Mucosa of rectum (tissue), 2 donors: ENCODE measurements around the gene SCAMP4.
A peak's percentile ranks its signal among the peaks of the same experiment; 100 is the strongest.

Experiments
- H3K27ac ChIP-seq, 2 donors: one replicate each; pipeline ENCODE4 v1.7.0; 2013; ENCODE audit warnings: inconsistent platforms in 2 of 2, low read depth in 2 of 2, low read length in 2 of 2
- H3K27me3 ChIP-seq, 2 donors: one replicate each; pipeline ENCODE4 v1.7.0; 2013; ENCODE audit warnings: low read length in 2 of 2; ENCODE audit not compliant: control insufficient read depth in 2 of 2, insufficient read depth in 2 of 2
- H3K36me3 ChIP-seq, 2 donors: one replicate each; pipeline ENCODE4 v1.7.0; 2013; ENCODE audit warnings: low read length in 2 of 2; ENCODE audit not compliant: control insufficient read depth in 2 of 2, insufficient read depth in 2 of 2
- H3K4me1 ChIP-seq, 2 donors: one replicate each; pipeline ENCODE4 v1.7.0; 2013; ENCODE audit warnings: low read length in 2 of 2, mild to moderate bottlenecking in 1 of 2; ENCODE audit not compliant: control insufficient read depth in 2 of 2, insufficient read depth in 2 of 2
- H3K4me3 ChIP-seq, 2 donors: one replicate each; pipeline ENCODE4 v1.7.0; 2013; ENCODE audit warnings: low read length in 2 of 2
- H3K9ac ChIP-seq, 2 donors: one replicate each; pipeline ENCODE4 v1.7.0; 2013; ENCODE audit warnings: low read length in 2 of 2, low read depth in 1 of 2, mild to moderate bottlenecking in 1 of 2
- H3K9me3 ChIP-seq, 2 donors: one replicate each; pipeline ENCODE4 v1.7.0; 2013; ENCODE audit warnings: low read length in 2 of 2; ENCODE audit not compliant: control insufficient read depth in 2 of 2
- donor health status: healthy.
- donor health status: Normal muscosa, but diverticular disease.

The SCAMP4 gene

GRCh38 chr19:1935484-1936208 is 30.4 kb downstream of the SCAMP4 start:
- Histone ChIP-seq H3K4me1 (peaks cover 9 to 18% of the 10 kb centered on the region in 2 donors), H3K27me3 (no peaks in the 10 kb centered on the region), H3K27ac (peak overlapping the region in 1 of 2 donors; percentile 23), H3K36me3 (no peaks in the 10 kb centered on the region), H3K9me3 (peaks cover 0 to 3% of the 10 kb centered on the region in 2 donors), H3K9ac (peak overlapping the region in 1 of 2 donors; percentile 35), H3K4me3 (no peak overlapping the region)

- Histone ChIP-seq H3K9me3 (peaks cover 0 to 3% of the 10 kb centered on the region in 2 donors), H3K27me3 (no peaks in the 10 kb centered on the region), H3K4me3 (no peak overlapping the region), H3K4me1 (peaks cover 9 to 18% of the 10 kb centered on the region in 2 donors), H3K27ac (no peak overlapping the region), H3K36me3 (no peaks in the 10 kb centered on the region), H3K9ac (peak overlapping the region in 1 of 2 donors; percentile 35)
Observed at GRCh38 chr19:1936430-1936829, 31.2 kb downstream of the SCAMP4 start.

DNA sequence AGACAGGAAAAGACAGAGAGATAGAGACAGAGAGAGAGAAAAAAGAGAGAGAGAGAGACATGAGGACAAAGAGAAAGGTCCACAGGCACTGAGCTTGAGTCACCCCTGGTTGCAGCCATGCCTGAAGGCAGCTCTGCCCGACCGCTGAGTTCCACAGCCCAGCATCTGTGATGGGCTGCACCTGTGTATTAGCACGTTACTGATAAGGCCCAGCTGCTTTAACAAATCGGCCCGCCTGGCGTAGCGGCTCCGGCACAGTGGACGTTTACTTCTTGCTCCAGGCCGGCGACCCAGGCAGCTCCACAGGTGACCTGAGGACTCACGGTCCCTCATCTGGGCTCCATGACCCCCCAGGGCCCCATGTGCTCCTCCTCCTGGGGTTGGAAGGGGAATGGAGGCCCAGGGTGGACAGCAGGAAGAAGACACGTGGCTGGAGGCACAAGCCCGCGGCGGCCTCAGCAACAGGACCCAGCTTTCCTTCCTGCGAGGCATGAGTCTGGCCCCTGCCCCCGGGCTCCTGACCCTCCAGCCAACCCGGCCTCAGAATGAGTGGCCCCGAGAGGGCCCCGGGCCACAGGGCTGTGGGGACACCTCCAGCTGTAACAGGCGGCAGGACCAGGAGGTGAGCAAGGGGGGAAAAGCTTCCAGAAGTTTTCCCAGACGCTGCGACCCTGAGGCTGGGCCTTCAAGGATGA is 31.9 kb downstream of the SCAMP4 start:
- no peak overlapping the region for H3K27ac ChIP-seq
- H3K4me3 ChIP-seq = no peak overlapping the region
- H3K36me3 ChIP-seq = no peaks in the 10 kb centered on the region
- no peak overlapping the region for H3K9ac ChIP-seq
- H3K27me3 ChIP-seq = no peaks in the 10 kb centered on the region
- peaks cover 0 to 3% of the 10 kb centered on the region in 2 donors for H3K9me3 ChIP-seq
- peaks cover 9 to 18% of the 10 kb centered on the region in 2 donors for H3K4me1 ChIP-seq

DNA sequence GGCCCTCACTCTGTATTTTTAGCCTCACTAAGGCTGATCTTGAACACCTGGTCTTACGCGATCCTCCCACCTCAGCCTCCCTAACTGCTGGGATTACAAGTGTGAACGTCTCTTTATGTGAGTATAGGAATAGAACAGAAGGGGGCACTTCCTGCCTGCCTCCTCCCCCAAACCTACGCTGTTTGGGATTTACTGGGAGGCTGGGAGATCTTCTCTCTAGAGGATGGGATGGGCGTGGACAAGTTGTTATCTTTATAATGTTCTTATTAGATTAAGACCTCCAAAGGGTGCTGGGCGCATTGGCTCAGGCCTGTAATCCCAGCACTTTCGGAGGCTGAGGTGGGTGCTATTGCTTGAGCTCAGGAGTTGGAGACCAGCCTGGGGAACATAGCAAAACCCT is 32.9 kb downstream of the SCAMP4 start:
- Histone ChIP-seq H3K27me3 (no peaks in the 10 kb centered on the region), H3K27ac (no peak overlapping the region), H3K4me3 (no peak overlapping the region), H3K9me3 (peaks cover 0 to 3% of the 10 kb centered on the region in 2 donors), H3K4me1 (peaks cover 14 to 23% of the 10 kb centered on the region in 2 donors), H3K9ac (no peak overlapping the region), H3K36me3 (no peaks in the 10 kb centered on the region)

DNA sequence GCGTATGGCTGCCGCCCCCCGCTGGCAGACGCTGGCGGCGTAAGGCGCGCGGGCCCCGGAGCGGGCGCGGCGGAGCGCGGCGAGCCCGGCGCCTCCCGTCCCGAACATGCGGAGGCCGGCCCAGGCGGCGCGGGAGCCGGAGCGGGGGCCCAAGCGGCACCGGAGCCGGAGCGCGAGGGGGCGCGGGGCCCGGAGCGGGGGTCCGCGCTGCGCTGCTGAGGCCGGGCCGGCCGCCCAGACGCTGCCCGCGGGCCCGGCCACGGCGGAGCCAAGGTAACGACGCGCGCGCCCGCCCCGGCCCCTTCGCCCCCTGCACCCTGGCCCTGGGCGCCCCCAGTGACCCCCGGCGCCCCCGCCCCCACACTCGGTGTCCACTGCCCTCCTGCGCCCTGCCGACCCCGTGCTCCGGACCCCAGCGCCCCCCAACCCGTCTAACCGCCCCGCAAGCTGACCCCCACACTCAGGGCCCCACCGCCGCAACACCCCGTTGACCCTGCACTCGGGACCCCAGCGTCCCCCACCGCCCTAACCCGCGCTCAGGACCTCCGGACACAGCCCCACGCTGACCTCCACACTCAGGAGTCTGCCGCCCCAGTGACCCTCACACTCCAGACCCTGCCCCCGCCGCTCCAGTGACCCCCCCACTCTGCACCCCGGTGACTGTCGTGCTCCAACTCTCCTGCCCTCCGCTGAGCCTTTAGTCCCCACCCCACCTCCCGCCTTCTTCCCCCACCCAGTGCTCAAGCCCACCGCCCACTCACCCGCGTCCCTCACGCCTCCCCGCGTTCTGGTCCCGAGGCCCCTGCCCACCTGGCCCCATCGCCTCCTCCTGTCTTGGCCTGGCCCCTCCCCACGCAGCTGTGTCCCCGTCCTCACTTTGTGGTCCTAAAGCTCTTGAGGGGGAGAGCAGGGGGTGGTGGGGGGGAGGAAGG is 36.2 kb downstream of the SCAMP4 start, which contains the start of gene CSNK1G2:
CSNK1G2 (plus strand) TSS at position 27 of the 932 bp plus-strand sequence. CDS start 28,601 bp downstream, outside the sequence.
- Histone ChIP-seq H3K9ac (peak within 1 kb of the TSS; percentile 89 to 92), H3K4me3 (peak within 1 kb of the TSS; percentile 83 to 85), H3K36me3 (no peaks in the 10 kb centered on the region), H3K27me3 (no peaks in the 10 kb centered on the region), H3K4me1 (peaks cover 16 to 28% of the 10 kb centered on the region in 2 donors), H3K27ac (peak within 1 kb of the TSS; percentile 96 to 97), H3K9me3 (no peaks in the 10 kb centered on the region)

DNA sequence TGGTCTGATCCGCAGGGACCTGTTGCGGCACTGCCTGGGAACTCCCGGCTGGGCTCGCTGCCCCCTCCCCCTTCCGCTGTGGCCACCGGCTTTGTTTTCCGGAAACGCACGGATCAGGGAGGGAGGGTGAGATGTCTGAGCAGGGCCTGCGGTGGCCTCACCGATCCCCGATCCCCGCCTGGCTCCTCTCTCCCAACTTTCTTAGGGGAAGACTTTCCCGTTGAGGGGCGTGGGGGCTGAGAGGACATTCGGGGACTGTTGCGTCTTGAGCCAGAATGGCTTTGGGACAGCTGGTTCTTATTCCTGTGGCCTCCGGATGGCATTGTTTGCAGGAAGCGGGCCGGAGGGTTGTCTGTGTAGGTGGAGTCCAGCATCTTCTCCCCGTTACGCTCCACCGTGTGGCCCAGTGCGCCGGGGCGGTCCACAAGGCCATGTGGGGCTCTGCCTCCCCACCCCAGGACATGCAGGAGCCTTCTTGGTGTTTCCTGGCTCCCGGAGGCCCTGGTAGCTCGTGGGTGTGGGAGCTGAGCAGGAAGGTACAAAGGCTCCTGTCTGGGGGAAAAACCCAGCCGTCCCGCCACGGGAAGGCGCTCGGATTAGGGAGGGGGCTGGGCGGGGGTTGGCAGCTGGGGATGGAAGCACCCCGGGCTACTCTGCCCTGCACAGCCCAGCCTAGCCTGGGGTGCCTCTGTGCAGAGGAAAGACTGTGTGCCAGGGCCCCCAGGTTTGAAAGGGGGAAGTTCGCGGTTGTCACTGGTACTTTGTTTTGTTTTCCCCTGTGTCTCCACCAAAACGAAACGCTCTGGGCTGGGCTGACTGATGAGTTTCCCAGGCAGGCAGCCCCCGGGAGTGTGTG is 37.1 kb downstream of the SCAMP4 start:
- Histone ChIP-seq H3K27ac (peak overlapping the region; percentile 91 to 95), H3K36me3 (no peaks in the 10 kb centered on the region), H3K9me3 (no peaks in the 10 kb centered on the region), H3K9ac (peak overlapping the region; percentile 76 to 81), H3K4me3 (peak overlapping the region; percentile 83 to 85), H3K27me3 (no peaks in the 10 kb centered on the region), H3K4me1 (peaks cover 16 to 28% of the 10 kb centered on the region in 2 donors)

- peaks cover 16 to 28% of the 10 kb centered on the region in 2 donors for H3K4me1 ChIP-seq
- no peaks in the 10 kb centered on the region for H3K9me3 ChIP-seq
- peak overlapping the region; percentile 83 to 85 for H3K4me3 ChIP-seq
- no peaks in the 10 kb centered on the region for H3K36me3 ChIP-seq
- H3K27me3 ChIP-seq = no peaks in the 10 kb centered on the region
- peak overlapping the region in 1 of 2 donors; percentile 95 for H3K27ac ChIP-seq
- H3K9ac ChIP-seq = peak overlapping the region in 1 of 2 donors; percentile 24
Observed at GRCh38 chr19:1942934-1943555, 37.8 kb downstream of the SCAMP4 start.

GRCh38 chr19:1943661-1944087 is 38.5 kb downstream of the SCAMP4 start:
- Histone ChIP-seq H3K4me1 (peaks cover 16 to 28% of the 10 kb centered on the region in 2 donors), H3K27ac (no peak overlapping the region), H3K27me3 (no peaks in the 10 kb centered on the region), H3K9ac (no peak overlapping the region), H3K9me3 (no peaks in the 10 kb centered on the region), H3K36me3 (no peaks in the 10 kb centered on the region), H3K4me3 (no peak overlapping the region)
